HFF-Myc (cell line): Measurements from ENCODE around the gene AJAP1.

Experiments
- DNase-seq: peaks from one replicate; pipeline ENCODE4 v3.0.0-alpha.2; 2011; ENCODE audit warnings: low read depth; ENCODE audit errors: extremely low read depth
- H3K4me3 ChIP-seq: replicated peaks from 2 replicates; pipeline ENCODE4 v1.5.1; 2011; ENCODE audit warnings: low read depth, mild to moderate bottlenecking, control low read depth, low read length
- CTCF ChIP-seq: IDR thresholded peaks from 2 replicates; pipeline ENCODE4 v1.5.1; 2012; ENCODE audit warnings: mild to moderate bottlenecking, low read depth, low read length, control low read depth; ENCODE audit errors: missing control alignments

AJAP1 gene

GRCh38 chr1:4693331-4693730 lies 38.9 kb downstream of the AJAP1 start:
- H3K4me3 ChIP-seq = no peak overlapping the region
- no peak for DNase-seq
- no peak for TF ChIP-seq CTCF

GRCh38 chr1:4693891-4694290 lies 39.5 kb downstream of the AJAP1 start:
- no peak for TF ChIP-seq CTCF
- DNase-seq = no peak
- no peak overlapping the region for H3K4me3 ChIP-seq

- no peak overlapping the region for H3K4me3 ChIP-seq
- DNase-seq = no peak
- no peak for TF ChIP-seq CTCF
Observed at GRCh38 chr1:4694492-4694891, 40.1 kb downstream of the AJAP1 start.

GRCh38 chr1:4695241-4695640 lies 40.8 kb downstream of the AJAP1 start:
- no peak overlapping the region for H3K4me3 ChIP-seq
- no peak for DNase-seq
- TF ChIP-seq CTCF = no peak

- no peak for TF ChIP-seq CTCF
- H3K4me3 ChIP-seq = no peak overlapping the region
- DNase-seq = no peak
Observed at GRCh38 chr1:4696161-4696745, 41.8 kb downstream of the AJAP1 start.

GRCh38 chr1:4696753-4697152 lies 42.3 kb downstream of the AJAP1 start:
- no peak for TF ChIP-seq CTCF
- no peak overlapping the region for H3K4me3 ChIP-seq
- no peak for DNase-seq

GRCh38 chr1:4697801-4698200 lies 43.4 kb downstream of the AJAP1 start:
- H3K4me3 ChIP-seq = no peak overlapping the region
- no peak for DNase-seq
- TF ChIP-seq CTCF = no peak
